MV-4-11 (cell line): Measurements from ENCODE around the gene GOLGA7B.

Experiments
- DNase-seq: peaks from one replicate; lab custom pipeline; 2025; lab: John Stamatoyannopoulos, UW

Gene GOLGA7B

DNA sequence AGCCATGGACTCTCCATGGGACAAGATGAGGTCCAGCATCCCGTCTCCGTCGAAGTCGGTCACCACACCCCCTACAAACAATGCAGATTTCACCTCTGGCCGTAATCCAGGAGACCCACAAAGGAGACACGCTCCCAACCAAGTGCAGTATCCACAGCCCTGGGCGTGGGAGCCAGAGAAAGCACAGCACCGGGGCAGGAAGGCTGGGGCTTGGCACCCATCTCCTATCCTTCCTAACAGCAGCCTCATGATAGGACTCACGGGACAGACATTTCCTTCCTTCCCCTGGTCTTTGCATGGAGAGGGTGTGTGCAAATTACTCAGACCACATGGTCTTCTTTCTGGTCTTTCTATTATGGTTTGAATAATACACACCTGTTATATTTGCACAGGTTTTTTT is 46.3 kb downstream of the GOLGA7B start:
- no peak for DNase-seq

GRCh38 chr10:97896756-97897358 is 47.2 kb downstream of the GOLGA7B start:
- no peak for DNase-seq

DNA sequence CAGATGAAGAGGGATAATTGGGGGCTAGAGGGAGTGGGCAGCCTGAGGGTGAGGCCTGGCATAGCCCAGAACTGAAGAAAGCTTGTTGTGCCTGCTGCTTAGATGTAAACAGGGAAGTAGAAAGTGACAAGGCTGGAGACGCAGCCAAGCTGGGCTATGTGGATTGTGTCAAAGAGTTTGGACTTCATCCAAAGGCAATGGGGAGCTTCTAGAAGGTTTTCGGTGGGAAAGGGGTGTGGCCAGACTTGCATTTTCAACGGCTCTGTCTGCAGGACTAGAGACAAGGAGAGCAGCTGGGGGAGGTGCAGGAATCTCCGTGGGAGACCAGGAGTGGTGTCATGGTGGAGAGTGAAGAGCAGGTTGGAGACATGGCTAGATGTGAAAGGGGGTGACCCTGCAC is 48.8 kb downstream of the GOLGA7B start:
- DNase-seq: peak; percentile 74

DNA sequence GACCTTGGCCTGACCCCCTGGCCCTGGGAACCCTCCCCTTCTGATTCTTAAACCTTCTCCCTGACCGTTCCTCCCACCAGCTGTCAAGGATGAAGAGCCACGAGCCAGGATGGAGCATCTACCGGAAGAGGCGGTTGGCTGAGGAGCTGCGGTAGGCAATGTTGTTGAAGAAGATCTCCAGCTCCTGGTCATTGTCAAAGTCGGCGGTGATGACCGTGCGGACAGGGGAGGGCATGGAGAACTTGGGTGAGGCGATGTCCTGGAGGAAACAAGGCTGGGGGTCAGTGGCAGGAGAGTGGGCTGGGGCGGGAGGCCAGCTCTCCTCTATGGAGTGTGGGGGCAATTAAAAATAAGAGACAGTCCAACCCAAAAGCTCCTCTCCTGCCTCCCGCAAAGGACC is 51.7 kb downstream of the GOLGA7B start:
- DNase-seq: no peak

DNA sequence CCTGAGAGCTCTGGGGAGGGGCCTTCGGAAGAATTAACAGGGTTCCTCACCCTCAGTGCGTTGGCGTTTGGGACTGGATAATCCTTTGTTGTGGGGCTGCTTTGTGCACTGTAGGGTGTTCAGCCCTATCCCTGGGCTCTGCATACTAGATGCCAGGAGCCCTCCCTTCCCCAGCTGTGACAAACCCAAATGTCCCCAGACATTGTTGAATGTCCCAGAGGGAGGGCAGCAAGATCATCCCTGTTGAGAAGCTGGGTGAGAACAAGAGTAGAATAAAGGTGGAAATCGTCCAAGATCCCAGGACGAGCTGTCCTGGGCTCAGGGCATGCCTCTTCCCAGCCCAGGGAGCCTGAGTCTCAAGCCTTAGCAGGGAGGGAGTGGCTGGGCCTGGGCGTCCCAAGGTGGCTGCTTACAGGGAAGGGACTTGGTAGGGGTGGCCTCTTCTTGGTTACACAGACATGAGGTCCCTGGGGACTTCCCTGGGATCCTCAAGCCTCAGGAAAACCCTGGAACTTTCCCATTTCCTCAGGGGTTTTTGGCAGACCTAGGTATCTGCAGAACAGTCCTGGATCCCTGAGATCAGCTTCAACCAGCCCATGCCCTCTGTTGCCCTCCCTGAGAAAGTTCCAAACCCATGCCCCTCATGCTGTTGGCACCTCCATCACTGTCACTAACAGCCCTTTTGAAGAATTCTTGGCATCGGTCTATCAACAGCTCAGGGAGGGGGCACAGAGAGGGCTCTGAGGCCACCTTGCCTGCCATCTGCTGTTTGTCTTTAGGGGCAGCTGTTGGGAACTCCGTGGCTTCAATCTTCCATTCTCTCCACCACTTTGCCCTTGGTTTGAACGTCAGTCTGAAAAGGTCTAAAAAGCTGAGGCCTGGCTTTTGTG is 53.7 kb downstream of the GOLGA7B start:
- no peak for DNase-seq

DNA sequence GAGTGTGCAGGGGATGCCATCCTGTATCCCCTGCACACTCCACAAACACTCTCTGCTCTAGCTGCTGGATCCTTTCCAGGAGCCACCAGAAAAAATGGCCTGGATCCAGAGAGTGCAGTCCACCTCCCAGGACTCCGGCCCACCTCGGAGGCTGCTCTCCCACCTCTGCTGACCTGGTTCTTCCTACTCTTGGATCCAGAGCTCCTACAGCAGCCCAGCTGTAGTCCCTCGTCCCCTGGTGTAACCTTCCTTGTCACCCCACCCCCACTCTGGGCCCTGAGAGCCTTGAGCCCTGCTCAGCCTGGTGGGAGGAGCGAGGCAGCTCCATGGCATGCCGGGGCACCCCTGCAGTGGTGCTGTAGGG is 54.4 kb downstream of the GOLGA7B start:
- DNase-seq: no peak

GRCh38 chr10:97904576-97904975 is 54.9 kb downstream of the GOLGA7B start:
- DNase-seq: no peak

GRCh38 chr10:97905276-97905675 is 55.6 kb downstream of the GOLGA7B start:
- DNase-seq: no peak

GRCh38 chr10:97907211-97907610 is 57.6 kb downstream of the GOLGA7B start:
- no peak for DNase-seq

DNA sequence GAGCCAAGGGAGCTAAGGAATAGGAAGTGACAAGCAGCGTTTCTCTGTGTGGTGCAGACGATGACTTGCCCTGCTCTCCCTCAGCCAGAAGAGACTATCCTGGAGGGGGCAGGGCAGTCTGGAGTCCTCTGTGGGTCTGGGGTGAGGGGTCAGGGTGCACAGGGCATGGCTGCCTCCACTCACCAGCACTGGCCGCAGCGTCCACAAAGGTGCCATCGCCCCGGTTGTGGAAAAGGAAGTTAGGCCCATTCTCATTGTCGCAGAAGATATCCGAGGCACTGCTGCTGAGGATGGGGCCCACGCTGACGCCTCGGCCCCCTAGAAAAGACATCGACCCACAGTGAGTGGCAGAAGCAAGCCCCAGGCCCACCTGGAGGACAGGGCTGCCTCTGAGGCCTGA is 58.2 kb downstream of the GOLGA7B start:
- DNase-seq: no peak

- no peak for DNase-seq
These were observed 61.0 kb downstream of the GOLGA7B start for GRCh38 chr10:97910661-97911060.

- DNase-seq: no peak
These were observed 61.6 kb downstream of the GOLGA7B start for GRCh38 chr10:97911217-97911616.

DNA sequence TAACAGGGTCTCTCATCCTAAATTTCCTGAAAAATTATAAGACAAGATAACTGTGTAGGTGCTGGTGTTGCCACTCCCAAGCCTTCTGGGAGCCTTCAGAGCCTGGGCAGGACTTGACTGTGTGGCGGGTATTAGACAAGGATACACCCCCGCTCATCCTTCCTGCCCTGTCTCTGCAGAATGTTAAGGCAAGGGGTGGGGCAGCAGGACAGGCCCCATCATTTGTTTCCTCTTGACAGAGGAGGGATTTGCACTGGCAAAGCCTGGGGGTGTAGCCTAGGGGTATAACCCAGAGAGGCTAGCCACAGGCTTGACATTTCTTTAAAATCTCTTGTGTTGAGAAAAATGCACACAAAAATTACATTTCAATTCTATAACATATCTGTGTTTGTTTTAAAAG is 63.5 kb downstream of the GOLGA7B start:
- no peak for DNase-seq

- no peak for DNase-seq
These were observed 64.0 kb downstream of the GOLGA7B start for GRCh38 chr10:97913614-97914013.

DNA sequence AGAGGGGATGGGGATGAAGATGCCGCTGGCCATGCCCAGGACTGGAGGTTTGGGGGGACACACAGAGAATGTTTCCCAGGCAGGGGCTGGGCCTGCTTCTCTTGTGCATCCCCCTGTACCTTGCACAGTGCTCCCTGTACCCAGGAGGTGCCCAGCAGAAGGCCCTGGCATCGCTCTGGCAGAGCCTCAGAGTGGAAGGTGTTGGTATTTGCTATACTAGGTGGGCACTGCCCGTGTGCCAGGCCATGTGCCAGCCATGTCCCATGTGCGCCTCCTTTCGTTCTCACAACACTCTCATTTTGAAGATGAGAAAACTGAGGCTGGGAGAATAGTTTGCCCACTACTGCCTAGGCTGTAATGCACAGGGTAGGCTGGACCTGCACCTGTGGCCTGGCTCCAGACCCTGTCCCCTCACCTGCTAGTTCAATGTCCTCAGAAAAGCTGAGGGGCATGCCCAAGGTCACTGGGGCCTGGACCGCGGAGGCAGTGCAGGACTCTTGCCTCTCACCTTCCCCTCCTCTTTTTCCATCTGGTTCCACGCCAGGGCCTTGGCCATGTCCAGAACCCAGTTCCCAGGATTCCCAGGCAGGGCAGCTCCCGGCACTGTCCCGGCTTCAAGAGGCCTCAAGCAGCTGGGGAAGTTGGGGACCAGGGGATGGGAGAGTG is 64.7 kb downstream of the GOLGA7B start:
- DNase-seq: no peak

DNA sequence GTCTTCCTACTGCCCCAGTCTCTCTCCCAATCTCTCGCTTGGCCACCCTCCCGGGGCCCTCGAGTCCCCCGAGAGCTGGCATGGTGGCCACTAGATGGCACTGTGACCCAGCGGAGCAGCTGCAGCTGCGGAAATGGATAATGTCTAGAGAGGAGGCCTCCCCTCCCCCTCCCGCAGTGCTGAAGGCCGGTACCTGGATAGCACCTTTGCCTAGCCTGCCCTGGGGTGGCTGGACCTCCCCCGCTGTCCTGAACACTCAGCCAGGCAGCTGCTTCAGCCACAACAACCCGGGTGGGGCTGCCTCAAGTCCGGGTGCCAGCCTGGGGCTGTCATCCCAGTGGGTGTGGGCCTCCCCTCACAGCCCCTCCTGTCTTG is 65.2 kb downstream of the GOLGA7B start:
- DNase-seq: peak; percentile 28

- no peak for DNase-seq
These were observed 65.9 kb downstream of the GOLGA7B start for GRCh38 chr10:97915346-97916131.

GRCh38 chr10:97916586-97916985 is 66.9 kb downstream of the GOLGA7B start:
- DNase-seq: peak; percentile 40

DNA sequence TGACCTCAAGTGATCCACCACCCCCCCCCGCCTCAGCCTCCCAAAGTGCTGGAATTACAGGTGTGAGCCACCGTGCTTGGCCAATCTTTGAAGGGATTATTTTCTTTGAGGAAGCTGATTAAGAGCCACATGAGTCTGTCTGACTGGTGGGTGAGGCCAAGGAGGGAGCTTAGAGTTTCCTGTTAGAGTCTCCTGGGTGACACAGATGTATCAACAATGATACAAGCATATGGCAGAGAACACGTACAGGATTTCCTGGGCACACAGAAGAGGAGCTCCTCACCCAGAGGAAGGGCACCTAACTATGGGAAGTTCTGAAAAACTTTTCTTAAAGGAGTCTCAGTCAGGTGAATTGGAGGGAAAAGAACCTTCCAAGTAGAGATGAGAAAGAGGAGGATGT is 69.4 kb downstream of the GOLGA7B start:
- DNase-seq: no peak

GRCh38 chr10:97920865-97921264 is 71.2 kb downstream of the GOLGA7B start:
- DNase-seq: no peak
